Left forelimb (tissue), 1 donor: ENCODE results near the gene ANKS3.
A peak's percentile ranks its signal among the peaks of the same experiment; 100 is the strongest.

Experiments used
- DNase-seq: peaks from one replicate; pipeline ENCODE4 v3.0.0-alpha.2; 2018; ENCODE audit warnings: low spot score

ANKS3 gene

GRCh38 chr16:4724661-4725270 lies 9.3 kb downstream of the ANKS3 start:
- no peak for DNase-seq

GRCh38 chr16:4723071-4723767 lies 10.9 kb downstream of the ANKS3 start:
- DNase-seq = no peak

- no peak for DNase-seq
These were observed 15.6 kb downstream of the ANKS3 start for GRCh38 chr16:4718466-4718865.

GRCh38 chr16:4714996-4715395 lies 19.1 kb downstream of the ANKS3 start:
- no peak for DNase-seq

- no peak for DNase-seq
These were observed 20.2 kb downstream of the ANKS3 start for GRCh38 chr16:4713663-4714501.

GRCh38 chr16:4709481-4709880 lies 24.6 kb downstream of the ANKS3 start:
- no peak for DNase-seq

GRCh38 chr16:4706871-4707270 lies 27.2 kb downstream of the ANKS3 start:
- DNase-seq = no peak

GRCh38 chr16:4704913-4705312 lies 29.2 kb downstream of the ANKS3 start:
- DNase-seq = no peak

- no peak for DNase-seq
These were observed 29.6 kb downstream of the ANKS3 start for GRCh38 chr16:4704491-4704890.

- no peak for DNase-seq
These were observed 30.2 kb downstream of the ANKS3 start for GRCh38 chr16:4703906-4704305.

GRCh38 chr16:4702466-4702808 lies 31.6 kb downstream of the ANKS3 start:
- no peak for DNase-seq

GRCh38 chr16:4701791-4702465 lies 32.1 kb downstream of the ANKS3 start:
- no peak for DNase-seq

GRCh38 chr16:4700997-4701743 lies 32.9 kb downstream of the ANKS3 start:
- no peak for DNase-seq

- DNase-seq = no peak
These were observed 33.6 kb downstream of the ANKS3 start for GRCh38 chr16:4700380-4700996.

GRCh38 chr16:4699046-4699556 lies 35.0 kb downstream of the ANKS3 start:
- DNase-seq = no peak

- peak; percentile 65 for DNase-seq
These were observed 35.6 kb downstream of the ANKS3 start for GRCh38 chr16:4698321-4699045.

- DNase-seq = peak; percentile 59
These were observed 36.2 kb downstream of the ANKS3 start for GRCh38 chr16:4697848-4698291.

- DNase-seq = peak; percentile 64
These were observed 36.9 kb downstream of the ANKS3 start for GRCh38 chr16:4696905-4697847.
